Aorta (tissue), 5 donors: ENCODE results near the gene LTBR. TPM values are rescaled to one million over a fixed set of nuclear protein-coding genes. Genes with fewer than 3 reads are reported as not detected.
"Not testable (repeated sequence)": the region's sequence is repeated elsewhere in the genome, so short reads cannot be mapped to it uniquely, and the experiment has no call there.

Experiments
- ATAC-seq: fragments of 200-7000 bp; cut with Tn5 transposase; one replicate; pipeline ENCODE4 v1.9.1; 2022; ENCODE audit warnings: moderate library complexity; ENCODE audit not compliant: low FRiP score
- DNase-seq, 2 donors: peaks; one replicate each; pipeline ENCODE4 v3.0.0-alpha.2; 2020
- H3K27ac ChIP-seq, 2 donors: one replicate each; pipeline ENCODE4 v1.5.1; 2013; ENCODE audit warnings: low read length in 2 of 2, mild to moderate bottlenecking in 2 of 2, moderate library complexity in 2 of 2, control low read depth in 1 of 2, inconsistent platforms in 1 of 2, low read depth in 1 of 2
- H3K27me3 ChIP-seq, 2 donors: one replicate each; pipeline ENCODE4 v1.6.1; 2013; ENCODE audit warnings: control low read depth in 1 of 2, low read length in 1 of 2, mild to moderate bottlenecking in 1 of 2, moderate library complexity in 1 of 2; ENCODE audit not compliant: insufficient read depth in 2 of 2, control insufficient read depth in 1 of 2
- H3K36me3 ChIP-seq, 2 donors: one replicate each; pipeline ENCODE4 v1.6.1; 2013; ENCODE audit warnings: control low read depth in 1 of 2, low read length in 1 of 2, mild to moderate bottlenecking in 1 of 2; ENCODE audit not compliant: insufficient read depth in 2 of 2, control insufficient read depth in 1 of 2
- H3K4me1 ChIP-seq, 2 donors: one replicate each; pipeline ENCODE4 v1.6.1; 2013; ENCODE audit warnings: low read length in 2 of 2, control low read depth in 1 of 2, mild to moderate bottlenecking in 1 of 2, moderate library complexity in 1 of 2; ENCODE audit not compliant: insufficient read depth in 2 of 2, control insufficient read depth in 1 of 2
- H3K4me3 ChIP-seq, 2 donors: one replicate each; pipeline ENCODE4 v1.5.1; 2013; ENCODE audit warnings: low read length in 2 of 2, control low read depth in 1 of 2, mild to moderate bottlenecking in 1 of 2
- H3K9me3 ChIP-seq: one replicate; pipeline ENCODE4 v1.6.1; 2013; ENCODE audit warnings: mild to moderate bottlenecking, low read length; ENCODE audit not compliant: control insufficient read depth
- WGBS, 2 donors: extraction: QIAGEN DNeasy Blood & Tissue Kit; methylation state at CpG; one replicate each; pipeline ENCODE4 v1.1.7; 2013; 5-methylcytosine and 5-hydroxymethylcytosine counted together
- intact Hi-C, 2 donors: fragments of 100-400 bp; cut with DNase I; formaldehyde crosslinking; loops; one replicate each; pipeline versions ENCODE4 v1.14.2 to v1.15.0; 2022
- polyA plus RNA-seq, 2 donors: library from polyadenylated mRNA; stranded (reverse); fragments of 200-250 nt; gene quantifications; one replicate each; pipeline ENCODE4 v1.2.3, GENCODE V29; 2013
- total RNA-seq, 2 donors: library from RNA; stranded (reverse); fragmentation: NEBNext Ultra II Directional; extraction: Animal tissue kit (Norgen Biotek cat#: 25700); gene quantifications; one replicate each; pipeline ENCODE4 v1.2.1, GENCODE V29; 2021
- donor health status: healthy with polysubstance abuse.
- donor health status: Bipolar disorder and iron deficiency.
- donor health status: DM: no; HTN: no; CAD: no.
- donor health status: DM: no; HTN: no; CAD: no.
- donor health status: DM: yes; HTN: yes; CAD: no.

LTBR gene
- total and polyA plus RNA-seq, 4 donors = 20.5 to 103 (median 85.5) TPM

GRCh38 chr12:6337958-6338433 is 46.0 kb upstream of the LTBR start:
- no peak overlapping the region for H3K4me3 ChIP-seq
- H3K27ac ChIP-seq = peak overlapping the region in 1 of 2 donors; percentile 91
- 53 to 63% methylated on average over 12 of the region's 12 CpGs for WGBS, 2 donors
- ATAC-seq (no peak), DNase-seq (no peak)
- intact Hi-C loops = loop anchor here (2.0 to 5.0 kb wide), 4 partner anchors 47 to 214 kb away; partner anchors contain the start of genes GAPDH (in 1 of the 2) and LTBR (in 1 of the 2)
- H3K9me3 ChIP-seq = no peaks in the 10 kb centered on the region
- H3K27me3 ChIP-seq = no peaks in the 10 kb centered on the region
- H3K4me1 ChIP-seq = no peaks in the 10 kb centered on the region
- H3K36me3 ChIP-seq = peaks cover 0 to 7% of the 10 kb centered on the region in 2 donors

GRCh38 chr12:6338536-6338935 is 45.4 kb upstream of the LTBR start:
- not testable (repeated sequence) for H3K4me1 ChIP-seq, ATAC-seq, H3K27me3 ChIP-seq, DNase-seq, H3K9me3 ChIP-seq, H3K4me3 ChIP-seq, H3K36me3 ChIP-seq
- intact Hi-C loops = loop anchor here (5.0 kb wide), 3 partner anchors 194 to 214 kb away; partner anchors contain the start of gene GAPDH (in 1 of the 2)
- H3K27ac ChIP-seq = peak overlapping the region in 1 of 2 donors; percentile 34
- WGBS, 2 donors = 72 to 76% methylated on average over 8 of the region's 8 CpGs

- Histone ChIP-seq H3K27me3 (no peaks in the 10 kb centered on the region), H3K4me3 (peak overlapping the region; percentile 2 to 74), H3K4me1 (no peaks in the 10 kb centered on the region), H3K36me3 (no peaks in the 10 kb centered on the region), H3K9me3 (no peaks in the 10 kb centered on the region), H3K27ac (peak overlapping the region in 1 of 2 donors; percentile 34)
- DNase-seq = no peak
- 37% methylated on average over 3 of the region's 3 CpGs for WGBS, 2 donors
- ATAC-seq = no peak
- intact Hi-C loops = loop anchor here (5.0 kb wide), 3 partner anchors 193 to 213 kb away; partner anchors contain the start of gene GAPDH (in 1 of the 2)
Measured at GRCh38 chr12:6338955-6339354, 45.0 kb upstream of the LTBR start.

- no peaks in the 10 kb centered on the region for H3K9me3 ChIP-seq
- 1% methylated on average over 9 of the region's 9 CpGs for WGBS, 2 donors
- no peaks in the 10 kb centered on the region for H3K27me3 ChIP-seq
- ATAC-seq (no peak), DNase-seq (no peak)
- intact Hi-C loops = loop anchor here (5.0 kb wide), 2 partner anchors 42 to 82 kb away; partner anchors contain the start of gene LTBR (in 1 of the 2)
- no peaks in the 10 kb centered on the region for H3K4me1 ChIP-seq
- peak overlapping the region; percentile 29 to 96 for H3K27ac ChIP-seq
- H3K4me3 ChIP-seq = peak overlapping the region; percentile 32 to 74
- H3K36me3 ChIP-seq = no peaks in the 10 kb centered on the region
Measured at GRCh38 chr12:6340032-6340638, 43.8 kb upstream of the LTBR start.

- WGBS, 2 donors = 1% methylated on average over 15 of the region's 15 CpGs
- no peak for ATAC-seq
- Histone ChIP-seq H3K27me3 (no peaks in the 10 kb centered on the region), H3K9me3 (no peaks in the 10 kb centered on the region), H3K4me3 (peak overlapping the region; percentile 32 to 74), H3K36me3 (no peaks in the 10 kb centered on the region), H3K4me1 (peaks cover 0 to 2% of the 10 kb centered on the region in 2 donors), H3K27ac (peak overlapping the region; percentile 29 to 96)
- DNase-seq = peak in 1 of 2 donors; percentile 62
- intact Hi-C loops = loop anchor here (5.0 kb wide), 2 partner anchors 41 to 81 kb away; partner anchors contain the start of gene LTBR (in 1 of the 2)
Measured at GRCh38 chr12:6340745-6341416, 43.1 kb upstream of the LTBR start.

- H3K4me3 ChIP-seq = peak within 1 kb of the TSS; percentile 32 to 74
- DNase-seq (peak in 1 of 2 donors; percentile 90), ATAC-seq (peak; percentile 82)
- intact Hi-C loops = loop anchor here (5.0 kb wide), 2 partner anchors 41 to 81 kb away; partner anchors contain the start of gene LTBR (in 1 of the 2)
- no peaks in the 10 kb centered on the region for H3K9me3 ChIP-seq
- H3K4me1 ChIP-seq = peaks cover 2 to 3% of the 10 kb centered on the region in 2 donors
- 0% methylated on average over 21 of the region's 21 CpGs for WGBS, 2 donors
- H3K36me3 ChIP-seq = no peaks in the 10 kb centered on the region
- peak within 1 kb of the TSS; percentile 29 to 96 for H3K27ac ChIP-seq
- H3K27me3 ChIP-seq = no peaks in the 10 kb centered on the region
Measured at GRCh38 chr12:6341417-6342139, 42.4 kb upstream of the LTBR start, which contains the start of gene TNFRSF1A. TSS of gene TNFRSF1A (minus strand) at chr12:6342076. CDS start at chr12:6341814, 262 bp downstream.

GRCh38 chr12:6342140-6342889 is 41.6 kb upstream of the LTBR start:
- H3K9me3 ChIP-seq = no peaks in the 10 kb centered on the region
- H3K4me3 ChIP-seq = peak overlapping the region in 1 of 2 donors; percentile 74
- ATAC-seq (no peak), DNase-seq (no peak)
- H3K36me3 ChIP-seq = no peaks in the 10 kb centered on the region
- intact Hi-C loops = loop anchor here (5.0 kb wide), 2 partner anchors 40 to 80 kb away; partner anchors contain the start of gene LTBR (in 1 of the 2)
- WGBS, 2 donors = 14 to 15% methylated on average over 7 of the region's 7 CpGs
- H3K27ac ChIP-seq = peak overlapping the region; percentile 29 to 96
- H3K4me1 ChIP-seq = peaks cover 2 to 3% of the 10 kb centered on the region in 2 donors
- no peaks in the 10 kb centered on the region for H3K27me3 ChIP-seq
